ENCODE results near the gene SYTL5. TPM values are rescaled to one million over a fixed set of nuclear protein-coding genes. Genes with fewer than 3 reads are reported as not detected.

SYTL5 gene
- total RNA-seq (2022; extraction: Qiagen RNA extraction): 0.21 to 0.34 TPM (median 0.30 TPM) in 5 replicates

GRCh38 chrX:38006291-38006690 lies at the start of gene SYTL5:
TSS of gene SYTL5 (plus strand) at chrX:38006553. CDS start at chrX:38033890, 27,337 bp downstream.

Other genes starting within 250 kb of the SYTL5 start
- 0.02 to 0.12 TPM (median 0.05 TPM) in 4 of 5 replicates, not detected in the other for gene CYBB, start 226.5 kb upstream of the SYTL5 start, total RNA-seq (2022; extraction: Qiagen RNA extraction)
- gene DYNLT3, start 159.0 kb upstream of the SYTL5 start, total RNA-seq (2022; extraction: Qiagen RNA extraction): 12.6 to 17.7 TPM (median 16.7 TPM) in 5 replicates
- 7.3 to 10.5 TPM (median 8.7 TPM) in 5 replicates for gene SRPX, start 214.3 kb downstream of the SYTL5 start, total RNA-seq (2022; extraction: Qiagen RNA extraction)